Fibroblast of pulmonary artery (primary cell): ENCODE data around the gene HNMT.

Source experiments
- DNase-seq: peaks from one replicate; pipeline ENCODE4 v3.0.0-alpha.2; 2010; ENCODE audit warnings: low read depth
- H3K4me3 ChIP-seq: replicated peaks from 2 replicates; pipeline ENCODE4 v1.5.1; 2011; ENCODE audit warnings: low read depth, mild to moderate bottlenecking, control low read depth, low read length, moderate library complexity
- CTCF ChIP-seq: IDR thresholded peaks from 2 replicates; pipeline ENCODE4 v1.5.1; 2011; ENCODE audit warnings: mild to moderate bottlenecking, control low read depth, low read length, inconsistent platforms; ENCODE audit errors: missing control alignments

Gene HNMT

GRCh38 chr2:138026111-138027020 lies 62.1 kb downstream of the HNMT start:
- no peak for TF ChIP-seq CTCF
- no peak for DNase-seq
- H3K4me3 ChIP-seq, result no peak overlapping the region

- no peak overlapping the region for H3K4me3 ChIP-seq
Observed at GRCh38 chr2:138028538-138028937, 64.3 kb downstream of the HNMT start.

GRCh38 chr2:138029276-138029675 lies 65.0 kb downstream of the HNMT start:
- no peak for TF ChIP-seq CTCF
- peak; percentile 73 for DNase-seq
- H3K4me3 ChIP-seq, result no peak overlapping the region

More at GRCh38 chr2:138028538-138028937, 64.3 kb downstream of the HNMT start:
- DNase-seq, result no peak
- TF ChIP-seq CTCF, result no peak

- no peak for TF ChIP-seq CTCF
- no peak overlapping the region for H3K4me3 ChIP-seq
- peak; percentile 63 for DNase-seq
Observed at GRCh38 chr2:138030459-138030858, 66.2 kb downstream of the HNMT start.

GRCh38 chr2:138032334-138032733 lies 68.1 kb downstream of the HNMT start:
- DNase-seq, result no peak
- no peak overlapping the region for H3K4me3 ChIP-seq
- no peak for TF ChIP-seq CTCF

- H3K4me3 ChIP-seq, result no peak overlapping the region
- TF ChIP-seq CTCF, result no peak
- DNase-seq, result no peak
Observed at GRCh38 chr2:138034536-138034935, 70.3 kb downstream of the HNMT start.
